IPS-15b (cell line): ENCODE measurements around the gene GATA5.

Experiments
- H3K27me3 ChIP-seq: one replicate; pipeline ENCODE4 v1.6.1; 2013; ENCODE audit warnings: low read length; ENCODE audit not compliant: control insufficient read depth, insufficient read depth
- H3K36me3 ChIP-seq: one replicate; pipeline ENCODE4 v1.6.1; 2013; ENCODE audit warnings: low read length; ENCODE audit not compliant: control insufficient read depth, insufficient read depth
- H3K4me1 ChIP-seq: one replicate; pipeline ENCODE4 v1.6.1; 2013; ENCODE audit warnings: mild to moderate bottlenecking, low read length; ENCODE audit not compliant: control insufficient read depth, insufficient read depth
- H3K4me3 ChIP-seq: one replicate; pipeline ENCODE4 v1.5.1; 2013; ENCODE audit warnings: low read depth, low read length
- H3K9ac ChIP-seq: one replicate; pipeline ENCODE4 v1.6.1; 2013; ENCODE audit warnings: low read depth, mild to moderate bottlenecking, low read length
- H3K9me3 ChIP-seq: one replicate; pipeline ENCODE4 v1.6.1; 2013; ENCODE audit warnings: mild to moderate bottlenecking, low read length; ENCODE audit not compliant: control insufficient read depth, insufficient read depth

The GATA5 gene

GRCh38 chr20:62421716-62421990 lies 54.1 kb downstream of the GATA5 start:
- Histone ChIP-seq H3K36me3 (no peaks in the 10 kb centered on the region), H3K9me3 (no peaks in the 10 kb centered on the region), H3K4me1 (peaks cover 2% of the 10 kb centered on the region), H3K4me3 (no peak overlapping the region), H3K27me3 (no peaks in the 10 kb centered on the region), H3K9ac (no peak overlapping the region)

- no peaks in the 10 kb centered on the region for H3K27me3 ChIP-seq
- no peaks in the 10 kb centered on the region for H3K36me3 ChIP-seq
- H3K4me1 ChIP-seq, result no peaks in the 10 kb centered on the region
- no peak overlapping the region for H3K4me3 ChIP-seq
- H3K9me3 ChIP-seq, result no peaks in the 10 kb centered on the region
- no peak overlapping the region for H3K9ac ChIP-seq
Observed at GRCh38 chr20:62420846-62421715, 54.7 kb downstream of the GATA5 start.

- Histone ChIP-seq H3K36me3 (no peaks in the 10 kb centered on the region), H3K9me3 (no peaks in the 10 kb centered on the region), H3K4me1 (no peaks in the 10 kb centered on the region), H3K9ac (no peak overlapping the region), H3K27me3 (no peaks in the 10 kb centered on the region), H3K4me3 (no peak overlapping the region)
Observed at GRCh38 chr20:62419759-62420158, 56.0 kb downstream of the GATA5 start.

DNA sequence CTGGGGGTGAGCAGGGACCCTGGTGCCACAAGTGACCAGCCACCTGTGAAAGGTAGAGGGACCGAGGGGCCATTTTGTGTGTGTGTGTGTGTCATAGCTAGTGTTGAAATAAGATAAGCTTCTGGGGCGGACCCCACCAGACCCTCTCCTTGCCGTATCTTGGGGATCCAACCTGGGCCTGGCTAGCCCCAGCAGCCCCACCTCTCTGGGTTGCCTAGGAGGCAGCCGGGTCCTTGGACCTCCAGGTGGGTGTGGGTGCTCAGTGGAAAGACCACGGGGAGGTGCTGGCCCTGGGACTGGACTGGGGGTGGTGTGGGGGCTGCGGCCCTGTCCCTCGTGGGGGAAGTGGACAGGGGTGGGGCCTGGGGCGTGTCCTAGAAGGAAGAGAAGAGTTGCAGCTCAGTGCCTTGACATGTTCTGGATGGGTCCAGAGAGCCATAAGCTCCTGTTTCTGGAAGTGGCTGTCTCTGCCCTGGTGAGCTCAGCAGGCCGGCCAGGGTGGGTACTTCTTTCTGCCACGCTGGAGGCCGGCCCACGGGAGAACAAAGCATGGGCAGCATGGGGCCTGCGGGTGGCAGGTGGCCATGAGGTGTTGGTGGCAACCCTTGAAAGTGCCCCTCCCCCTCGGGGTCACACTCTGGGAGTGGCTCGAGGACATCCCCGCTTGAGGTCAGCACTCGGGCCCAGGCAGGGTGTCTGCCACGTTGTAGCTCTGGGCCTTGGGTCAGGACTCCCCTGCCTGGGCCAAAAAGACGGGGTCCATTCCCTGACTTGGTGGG lies 56.9 kb downstream of the GATA5 start:
- Histone ChIP-seq H3K27me3 (no peaks in the 10 kb centered on the region), H3K9ac (no peak overlapping the region), H3K36me3 (no peaks in the 10 kb centered on the region), H3K4me3 (no peak overlapping the region), H3K4me1 (no peaks in the 10 kb centered on the region), H3K9me3 (no peaks in the 10 kb centered on the region)

- Histone ChIP-seq H3K9me3 (no peaks in the 10 kb centered on the region), H3K9ac (no peak overlapping the region), H3K36me3 (no peaks in the 10 kb centered on the region), H3K27me3 (no peaks in the 10 kb centered on the region), H3K4me1 (no peaks in the 10 kb centered on the region), H3K4me3 (no peak overlapping the region)
Observed at GRCh38 chr20:62417981-62418708, 57.6 kb downstream of the GATA5 start.

GRCh38 chr20:62416651-62417637 lies 58.9 kb downstream of the GATA5 start:
- Histone ChIP-seq H3K9ac (no peak overlapping the region), H3K36me3 (no peaks in the 10 kb centered on the region), H3K4me1 (no peaks in the 10 kb centered on the region), H3K27me3 (no peaks in the 10 kb centered on the region), H3K9me3 (no peaks in the 10 kb centered on the region), H3K4me3 (no peak overlapping the region)

DNA sequence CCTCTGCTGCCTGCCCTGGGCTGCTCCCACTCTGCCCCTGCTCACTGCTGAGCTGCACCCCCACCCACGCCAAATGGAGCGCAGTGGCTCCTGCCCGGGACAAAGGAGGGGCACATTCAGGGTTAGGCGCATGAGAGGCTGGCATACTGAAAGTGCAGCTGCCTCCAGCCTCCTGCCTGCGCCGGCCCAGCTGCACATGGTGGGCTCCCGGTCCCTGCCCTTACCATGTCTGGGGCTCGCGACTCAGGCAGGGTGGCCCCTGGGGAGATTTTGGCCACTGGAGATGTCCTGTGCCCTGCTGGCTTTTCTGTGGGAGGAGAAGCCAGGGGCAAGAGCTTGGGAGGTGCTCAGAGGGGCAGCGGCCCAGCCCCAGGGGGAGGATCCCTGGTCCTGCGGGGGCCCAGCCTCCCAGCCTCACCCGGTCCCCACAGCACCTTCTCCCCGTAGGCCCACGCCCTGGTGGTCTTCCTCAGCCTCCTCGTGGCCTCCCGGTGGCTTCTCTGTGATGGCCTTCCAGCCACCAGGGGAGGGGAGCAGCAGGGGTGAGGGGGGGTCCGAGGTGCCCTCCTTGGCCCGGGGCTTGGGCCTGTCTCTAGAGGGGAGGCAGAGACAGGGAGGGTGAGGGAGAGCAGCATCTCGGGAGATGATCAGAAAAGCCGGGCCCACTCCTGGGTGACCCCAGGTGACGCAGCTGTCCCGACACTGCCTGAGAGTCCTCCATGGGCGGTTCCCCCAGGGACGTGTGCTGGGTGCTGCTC lies 60.3 kb downstream of the GATA5 start:
- Histone ChIP-seq H3K9ac (no peak overlapping the region), H3K36me3 (no peaks in the 10 kb centered on the region), H3K4me1 (no peaks in the 10 kb centered on the region), H3K4me3 (no peak overlapping the region), H3K9me3 (no peaks in the 10 kb centered on the region), H3K27me3 (no peaks in the 10 kb centered on the region)

DNA sequence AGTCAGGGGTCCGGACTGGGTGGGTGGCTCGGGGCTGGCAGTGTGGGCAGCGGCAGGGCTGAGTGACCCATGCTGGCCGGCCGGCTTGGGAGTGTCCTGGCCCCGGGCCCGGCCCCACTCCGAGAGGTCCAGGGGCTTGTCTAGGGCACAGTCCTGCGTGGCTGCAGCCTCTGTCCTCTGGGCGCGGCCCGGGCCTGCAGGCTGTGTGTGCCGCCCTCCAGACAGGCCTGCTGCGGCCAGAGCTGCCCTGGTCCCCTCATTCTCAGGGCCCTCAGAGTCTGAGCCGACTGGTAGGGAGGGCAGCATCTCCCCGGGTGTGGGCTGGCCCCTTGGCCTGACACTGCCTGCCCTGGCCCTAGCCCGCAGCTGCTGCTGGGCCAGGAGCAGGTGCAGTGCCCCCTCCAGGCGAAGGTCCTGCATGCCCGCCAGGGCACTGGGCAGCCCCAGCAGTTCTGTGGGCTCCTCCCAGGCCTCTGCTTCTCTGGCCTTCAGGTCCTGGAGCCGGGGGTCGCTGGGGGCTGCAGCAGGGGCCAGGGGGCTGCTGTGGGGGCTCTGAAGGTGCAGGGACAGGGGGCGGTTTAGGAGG lies 61.8 kb downstream of the GATA5 start:
- Histone ChIP-seq H3K4me3 (no peak overlapping the region), H3K27me3 (no peaks in the 10 kb centered on the region), H3K9me3 (no peaks in the 10 kb centered on the region), H3K9ac (no peak overlapping the region), H3K36me3 (no peaks in the 10 kb centered on the region), H3K4me1 (no peaks in the 10 kb centered on the region)
